ENCODE data around the gene CCL26. TPM values are rescaled to one million over a fixed set of nuclear protein-coding genes. Genes with fewer than 3 reads are reported as not detected.
"Not testable (repeated sequence)": the region's sequence is repeated elsewhere in the genome, so short reads cannot be mapped to it uniquely, and the experiment has no call there.

CCL26 gene
- total RNA-seq, 1 donor from 2014 or later = 1.1 TPM

DNA sequence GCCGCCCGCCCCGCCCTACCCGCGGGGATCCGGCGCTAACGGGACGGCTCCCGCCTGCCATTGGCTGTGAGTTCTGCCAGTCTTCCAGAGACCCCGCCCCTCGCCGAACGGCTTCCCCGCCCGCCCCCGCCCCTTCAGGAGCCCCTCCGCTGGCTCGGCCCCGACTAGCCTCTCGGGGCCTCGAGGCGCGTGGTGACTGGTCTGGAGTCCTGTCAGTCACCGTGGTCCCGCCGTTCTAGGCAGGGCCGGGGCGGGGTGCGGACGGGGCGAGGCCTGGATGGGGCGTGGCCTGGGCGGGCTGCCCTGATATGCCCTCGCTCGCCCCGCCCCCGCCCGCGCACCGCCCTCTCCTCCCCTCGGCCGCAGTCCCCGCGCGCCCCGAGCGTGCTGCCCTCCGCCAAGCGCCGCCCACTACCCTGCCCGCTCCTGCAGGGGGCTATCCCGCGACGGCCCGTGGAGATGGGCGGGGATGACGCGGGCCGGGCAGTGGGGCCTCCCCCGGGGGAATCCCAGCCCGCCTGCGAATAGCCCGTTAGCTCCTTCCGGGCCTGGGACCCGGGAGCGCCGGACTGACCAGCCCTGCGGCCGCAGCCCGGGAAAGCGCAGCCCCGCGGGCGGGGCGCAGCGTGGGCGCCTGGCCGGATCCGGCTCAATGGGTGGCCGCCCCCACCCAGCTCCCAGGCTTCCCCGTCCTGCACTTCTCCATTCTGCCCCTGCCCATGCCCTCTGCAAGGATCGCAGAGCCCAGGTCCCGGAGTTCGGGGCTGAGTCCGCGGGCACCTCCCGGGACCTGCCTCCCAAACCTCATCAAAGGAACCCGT is 32.8 kb downstream of the CCL26 start:
- DNase-seq (ENCODE audit: low spot score) = peak; percentile 99

DNA sequence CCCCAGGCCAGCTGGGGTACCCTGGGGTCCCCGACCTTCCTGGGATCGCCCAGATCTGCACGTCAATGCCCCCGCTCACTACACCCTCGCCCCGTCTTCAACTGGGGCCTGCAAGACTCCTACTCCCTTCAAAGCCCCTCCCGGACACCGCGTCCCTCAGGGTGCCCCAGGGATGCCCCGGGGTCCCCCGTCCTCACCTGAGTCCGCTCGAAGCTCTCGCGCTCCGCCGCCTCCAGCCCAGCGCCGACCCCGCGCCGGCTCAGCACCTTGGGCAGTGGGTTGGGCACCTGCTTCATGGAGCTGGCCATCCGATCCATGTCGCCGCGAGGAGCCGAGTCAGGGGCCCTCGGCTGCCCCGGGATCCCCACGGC is 33.4 kb downstream of the CCL26 start, which contains the start of gene HIP1:
Gene HIP1, minus strand, starts transcription at position 338 of the 371 bp plus-strand sequence. Its CDS starts 21 bp downstream, at position 317.
- DNase-seq (ENCODE audit: low spot score) = no peak

DNA sequence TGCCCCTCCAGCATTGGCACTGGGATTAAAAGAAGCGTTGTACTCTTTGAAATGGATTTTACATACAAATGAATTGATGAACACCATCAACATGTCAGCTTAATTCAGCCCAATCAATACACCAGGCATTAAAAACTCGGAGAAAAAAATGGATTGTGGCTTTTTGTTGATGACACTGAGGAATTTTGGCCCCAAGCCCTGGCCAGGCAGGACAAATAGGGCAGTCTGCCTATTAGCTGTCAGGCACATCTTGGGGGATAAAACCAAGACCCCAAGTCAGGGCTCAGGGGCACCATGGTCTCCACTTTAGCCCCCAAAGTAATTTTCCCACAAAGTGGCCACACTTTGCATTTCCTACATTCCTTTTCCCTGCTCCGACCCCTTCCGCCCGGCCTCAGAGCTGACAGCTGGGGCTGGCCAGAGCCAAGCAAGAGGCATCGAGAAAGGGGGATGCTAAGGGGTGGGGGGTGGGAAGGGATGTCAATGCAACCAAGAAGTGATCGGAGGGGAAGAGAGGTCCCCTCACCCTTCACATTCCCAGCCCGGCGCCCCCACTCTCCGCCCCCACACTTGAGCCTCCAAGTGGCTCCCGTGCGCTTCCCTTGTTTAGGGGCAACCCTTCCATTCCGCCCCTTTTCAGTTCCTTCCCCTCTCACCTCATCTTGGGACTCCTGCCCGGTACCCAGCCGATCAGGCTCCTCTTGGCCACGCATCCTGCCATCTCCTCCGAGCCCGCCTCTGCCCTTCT is 34.0 kb downstream of the CCL26 start:
- peak; percentile 54 for DNase-seq (ENCODE audit: low spot score)

DNA sequence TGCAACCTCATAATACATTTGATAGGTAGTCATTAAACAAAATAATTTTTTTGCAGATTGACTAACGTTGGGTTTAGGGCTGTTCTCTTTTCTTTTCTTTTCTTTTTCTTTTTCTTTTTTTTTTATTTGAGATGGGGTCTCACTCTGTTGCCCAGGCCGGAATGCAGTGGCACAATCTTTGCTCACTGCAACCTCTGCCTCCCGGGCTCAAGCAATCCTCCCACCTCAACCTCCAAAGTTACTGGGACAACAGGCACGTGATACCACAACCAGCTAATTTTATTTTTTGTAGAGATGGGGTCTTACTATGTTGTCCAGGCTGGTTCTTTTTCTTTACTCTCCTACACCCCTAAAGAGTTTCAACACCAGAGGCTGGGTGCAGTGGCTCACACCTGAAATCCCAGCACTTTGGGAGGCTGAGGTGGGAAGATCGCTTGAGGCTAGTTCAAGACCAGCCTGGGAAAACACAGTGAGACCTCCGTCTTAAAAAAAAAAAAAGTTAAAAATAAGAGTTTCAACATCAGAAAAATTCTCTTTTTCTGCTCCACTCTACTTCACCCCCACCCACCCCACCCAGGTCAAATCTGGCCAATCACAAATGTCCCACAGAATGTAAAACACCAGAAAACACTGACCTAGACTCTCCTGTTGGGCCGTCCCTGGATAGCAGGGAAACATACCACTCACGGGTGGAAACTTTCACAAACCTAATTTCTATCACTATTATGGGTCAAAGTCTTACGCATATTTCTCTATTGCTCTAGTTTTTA is 36.2 kb downstream of the CCL26 start:
- DNase-seq (ENCODE audit: low spot score) = no peak

DNA sequence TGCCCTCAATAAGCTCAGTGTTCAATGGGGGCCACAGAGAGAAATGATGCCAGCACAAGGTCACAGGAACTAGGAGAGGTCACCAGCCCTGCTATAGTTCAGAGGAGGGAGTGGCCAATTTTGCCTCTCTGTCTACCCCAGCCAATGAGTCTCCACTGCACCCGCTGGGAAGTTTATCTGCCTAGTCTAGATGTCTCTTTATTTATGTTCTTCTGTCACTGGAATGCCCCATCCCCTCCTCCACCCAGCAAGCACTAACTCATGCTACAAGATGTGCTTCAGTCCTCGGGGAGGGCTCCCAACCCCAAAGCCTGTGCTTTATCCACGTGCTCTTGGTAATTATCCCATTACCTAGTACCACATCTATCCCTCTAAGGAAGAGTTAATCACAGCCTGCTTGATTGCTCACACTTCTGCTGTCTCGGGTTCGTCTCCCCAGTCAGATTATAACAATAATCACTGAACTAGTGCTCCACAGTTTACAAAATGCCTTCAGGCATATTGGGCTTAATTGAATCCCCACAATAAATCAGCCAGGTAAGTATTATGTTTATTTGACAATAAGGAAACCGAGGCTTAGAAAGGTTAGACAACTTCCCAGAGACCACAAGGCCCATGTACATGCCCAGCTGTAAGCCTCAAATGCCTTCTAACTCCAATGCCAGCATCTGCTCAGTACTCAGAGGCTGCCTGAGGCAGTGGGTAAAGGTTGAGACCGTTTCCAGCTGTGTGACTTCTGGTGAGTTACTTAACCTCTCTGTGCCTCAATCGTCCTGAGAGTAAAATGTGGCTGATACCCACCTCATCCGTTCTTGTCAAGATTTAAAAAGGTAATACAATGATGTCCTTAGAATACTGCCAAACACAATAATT is 37.2 kb downstream of the CCL26 start:
- no peak for DNase-seq (ENCODE audit: low spot score)

DNA sequence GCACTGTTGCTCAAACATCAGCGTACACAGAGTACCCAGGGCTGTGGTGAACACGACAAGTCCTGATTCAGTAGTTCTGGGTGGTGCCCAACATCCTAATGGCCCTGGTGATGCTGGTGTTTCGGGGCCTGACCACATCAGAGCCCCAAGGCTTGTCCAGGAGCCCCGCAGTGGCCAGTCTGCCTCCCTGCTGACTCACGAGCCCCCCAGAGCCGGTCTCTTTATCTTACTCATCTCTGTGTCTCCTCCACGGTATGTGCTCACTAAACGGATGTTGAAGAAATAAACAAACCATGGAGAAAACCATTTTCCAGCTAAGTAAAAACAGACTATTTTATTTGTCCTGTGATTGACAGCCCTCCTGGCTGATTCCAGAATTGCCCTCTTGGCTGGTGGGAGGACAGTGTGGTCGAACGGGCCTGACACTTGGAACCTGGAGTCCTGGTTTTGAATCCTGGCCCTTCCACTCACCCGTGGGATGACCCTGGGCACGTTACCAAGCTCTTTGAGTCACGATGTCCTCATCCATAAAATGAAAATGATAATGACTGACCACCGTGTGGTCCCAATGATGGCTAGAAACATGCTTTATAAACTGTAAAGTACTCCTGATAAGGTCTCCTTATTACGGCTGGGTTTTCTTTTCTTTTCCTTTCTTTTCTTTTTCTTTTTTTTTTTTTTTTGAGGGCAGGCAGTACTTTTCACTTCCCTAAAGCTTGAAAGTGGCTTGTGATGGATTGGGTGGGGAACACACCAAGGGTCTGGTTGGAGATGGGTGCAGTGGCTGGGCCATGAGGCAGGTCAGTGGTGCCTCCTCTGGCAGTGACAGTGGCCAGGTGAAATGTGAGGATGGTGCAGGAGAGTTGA is 39.0 kb downstream of the CCL26 start:
- DNase-seq (ENCODE audit: low spot score) = no peak

DNA sequence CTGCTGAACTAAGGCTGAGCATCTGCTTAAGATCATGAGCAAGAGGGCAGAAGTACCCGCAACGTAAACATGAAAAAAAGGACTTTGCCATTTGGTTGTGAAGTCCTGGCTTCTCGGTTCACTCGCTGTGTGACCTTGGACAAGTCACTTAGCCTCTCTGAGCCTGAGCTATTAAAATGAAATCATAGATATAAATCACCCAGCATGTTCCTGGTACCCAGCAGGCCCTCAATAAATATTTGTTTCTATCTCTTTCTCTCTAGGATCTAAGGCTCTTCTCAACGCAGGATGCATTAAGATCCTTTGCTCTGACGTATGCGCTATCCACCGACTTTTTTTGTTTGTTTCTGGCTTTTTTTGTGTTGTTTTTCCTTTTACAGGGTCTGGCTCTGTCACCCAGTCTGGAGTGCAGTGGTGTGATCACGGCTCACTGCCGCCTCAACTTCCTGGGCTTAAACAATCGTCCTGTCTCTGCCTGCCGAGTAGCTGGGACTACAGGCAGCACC is 39.9 kb downstream of the CCL26 start:
- DNase-seq (ENCODE audit: low spot score) = no peak

DNA sequence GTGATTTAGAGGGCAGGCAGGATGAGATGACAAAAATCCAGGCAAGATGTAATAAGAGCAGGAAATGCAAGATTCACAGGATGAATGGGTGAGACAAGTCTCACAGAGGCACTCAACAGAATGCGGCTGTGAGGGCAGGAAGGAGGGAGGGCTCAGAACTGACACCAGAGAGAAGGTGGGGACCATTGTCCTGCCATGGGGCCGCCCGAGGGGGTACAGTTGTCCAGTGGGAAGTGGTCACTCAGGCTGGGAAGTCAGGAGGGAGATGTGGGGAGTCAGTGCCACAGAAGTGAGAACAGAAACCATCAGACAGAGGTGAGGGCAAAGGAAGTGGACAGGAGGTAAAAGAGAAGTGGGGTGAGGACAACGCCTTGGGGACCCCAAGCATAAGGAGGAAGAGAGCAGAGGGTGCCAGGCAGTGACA is 42.1 kb downstream of the CCL26 start:
- DNase-seq (ENCODE audit: low spot score) = no peak

DNA sequence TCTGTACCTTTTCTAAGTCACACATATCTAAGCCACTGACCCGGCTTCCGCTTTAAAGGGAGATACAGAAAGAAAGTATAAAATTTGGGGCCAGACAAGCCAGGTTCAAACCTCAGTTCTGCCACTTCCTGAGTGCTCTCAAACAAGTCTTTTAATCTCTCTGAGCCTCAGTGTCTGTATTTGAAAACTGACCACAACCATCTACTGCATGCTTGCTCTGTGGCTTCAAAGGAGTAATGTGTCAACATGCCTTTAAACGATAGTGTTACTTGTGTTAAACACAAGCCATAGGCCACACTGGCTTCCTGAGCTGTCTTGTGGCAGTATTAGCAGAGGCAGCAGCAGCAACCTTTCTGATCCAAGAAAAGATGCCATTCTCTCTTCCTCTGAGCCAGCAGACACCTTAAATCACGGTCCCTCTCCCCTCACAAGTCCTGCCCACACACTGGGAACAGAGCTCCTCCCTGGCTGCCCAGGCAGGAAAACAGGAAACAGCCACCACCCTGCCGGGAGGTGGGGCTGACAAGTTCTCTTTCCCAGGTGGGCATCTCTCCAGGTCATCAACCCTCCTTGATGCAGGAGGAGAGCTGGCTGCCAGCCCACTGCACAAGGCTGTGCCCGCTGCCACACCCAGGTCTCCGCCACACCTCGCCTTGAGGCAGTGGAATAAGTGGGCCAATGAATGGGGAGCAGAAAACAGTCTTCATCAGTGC is 44.0 kb downstream of the CCL26 start:
- DNase-seq (ENCODE audit: low spot score) = peak; percentile 73

DNA sequence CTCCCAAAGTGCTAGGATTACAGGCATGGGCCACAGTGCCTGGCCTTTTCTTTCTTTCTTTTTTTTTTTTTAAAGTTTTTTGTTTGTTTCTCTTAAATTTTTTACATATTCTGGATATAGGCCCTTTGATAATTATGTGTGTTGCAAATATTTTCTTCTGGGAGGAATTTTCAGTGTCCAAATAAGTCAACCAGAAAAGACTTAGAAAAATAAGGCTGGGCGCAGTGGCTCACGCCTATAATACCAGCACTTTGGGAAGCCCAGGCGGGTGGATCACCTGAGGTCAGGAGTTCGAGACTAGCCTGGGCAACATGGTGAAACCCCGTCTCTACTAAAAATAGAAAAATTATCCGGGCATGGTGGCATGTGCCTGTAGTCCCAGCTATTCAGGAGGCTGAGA is 44.7 kb downstream of the CCL26 start:
- DNase-seq (ENCODE audit: low spot score) = not testable (repeated sequence)

DNA sequence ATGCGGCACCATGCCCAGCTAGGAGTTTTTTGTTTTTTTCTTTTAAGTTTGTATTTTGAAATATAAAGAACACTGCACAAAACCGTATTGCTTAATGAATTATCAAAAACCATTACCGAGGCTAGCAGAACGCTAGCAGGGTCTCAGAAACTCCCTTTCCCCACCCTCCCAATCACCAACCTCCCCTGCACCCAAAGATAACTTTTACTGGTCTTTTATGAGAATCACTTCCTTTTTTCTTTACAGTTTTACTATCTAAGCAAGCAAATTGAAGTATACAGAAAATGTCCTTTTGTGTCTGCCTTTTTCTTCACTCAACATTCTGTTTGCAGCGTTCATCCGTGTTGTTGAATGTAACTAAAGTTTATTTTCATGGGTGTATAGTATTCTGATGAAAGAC is 46.7 kb downstream of the CCL26 start:
- DNase-seq (ENCODE audit: low spot score) = no peak

DNA sequence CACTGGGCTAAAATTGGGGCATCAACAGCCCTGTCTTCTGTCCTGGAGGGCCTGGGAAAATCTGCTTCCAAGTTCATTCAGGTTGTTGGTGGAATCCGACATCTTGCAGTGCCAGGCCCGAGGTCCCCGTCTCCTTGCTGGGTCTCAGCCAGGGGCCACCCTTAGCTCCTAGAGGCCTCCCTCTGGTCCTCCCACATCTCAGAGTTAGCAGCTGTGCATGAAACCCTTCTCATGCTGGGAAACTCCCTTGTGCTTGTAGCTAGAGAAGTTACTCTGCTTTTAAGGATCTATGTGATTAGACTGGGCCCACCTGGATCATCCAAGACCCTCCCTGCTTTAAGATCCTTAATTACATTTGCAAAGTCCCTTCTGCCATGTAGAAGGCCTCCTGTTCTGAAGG is 48.6 kb downstream of the CCL26 start:
- DNase-seq (ENCODE audit: low spot score) = no peak

DNA sequence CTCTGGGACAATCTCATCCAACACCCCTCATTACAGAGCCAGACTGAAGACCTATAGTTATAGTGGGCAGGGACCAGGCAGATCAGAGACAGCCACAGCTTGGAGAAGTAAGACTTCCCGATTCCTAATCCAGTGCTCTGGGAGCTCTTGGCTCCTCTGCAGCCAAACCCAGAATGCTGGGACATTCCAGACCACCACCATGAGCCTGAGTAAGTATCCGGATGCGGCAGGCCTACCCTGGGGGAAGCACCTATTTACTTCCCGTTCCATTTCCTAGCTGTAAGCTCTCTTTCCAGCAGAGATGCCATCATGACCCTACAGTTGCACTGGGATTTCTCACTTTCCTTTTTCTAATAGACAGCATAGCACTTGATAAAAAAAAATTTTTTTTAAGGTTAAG is 49.6 kb downstream of the CCL26 start:
- DNase-seq (ENCODE audit: low spot score) = no peak

DNA sequence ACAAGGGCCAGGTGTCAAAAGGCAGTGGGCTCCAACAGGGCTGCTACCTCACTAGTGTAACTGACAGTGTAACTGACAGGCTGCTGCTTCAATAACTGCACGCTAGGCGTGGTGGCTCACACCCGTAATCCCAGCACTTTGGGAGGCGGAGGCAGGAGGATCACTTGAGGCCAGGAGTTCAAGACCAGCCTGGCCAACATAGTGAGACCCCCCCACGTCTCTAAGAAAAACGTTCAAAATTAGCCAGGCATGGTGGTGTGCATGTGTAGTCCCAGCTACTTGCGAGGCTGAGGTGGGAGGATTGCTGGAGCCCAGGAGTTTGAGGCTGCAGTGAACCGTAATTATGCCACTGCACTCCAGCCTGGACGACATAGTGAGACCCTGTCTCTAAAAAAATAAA is 50.1 kb downstream of the CCL26 start:
- not testable (repeated sequence) for DNase-seq (ENCODE audit: low spot score)

DNA sequence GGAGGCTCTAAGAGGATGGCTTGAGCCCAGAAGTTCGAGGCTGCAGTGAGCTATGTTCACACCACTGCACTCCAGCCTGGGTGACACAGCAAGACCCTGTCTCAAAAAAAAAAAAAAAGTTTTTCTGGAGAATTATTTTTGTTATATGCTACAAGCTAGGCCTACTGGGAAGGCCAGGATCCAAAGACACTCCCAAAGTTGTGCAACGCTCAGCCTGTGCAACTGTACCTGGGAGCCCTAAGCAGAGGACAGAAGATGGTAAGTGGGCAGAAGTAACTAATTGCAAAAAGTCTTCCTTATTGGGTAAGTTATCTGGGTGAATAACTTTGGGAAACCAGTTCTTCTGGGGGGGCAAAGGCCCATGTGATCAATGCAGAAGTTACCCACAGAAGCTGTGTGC is 50.6 kb downstream of the CCL26 start:
- no peak for DNase-seq (ENCODE audit: low spot score)

DNA sequence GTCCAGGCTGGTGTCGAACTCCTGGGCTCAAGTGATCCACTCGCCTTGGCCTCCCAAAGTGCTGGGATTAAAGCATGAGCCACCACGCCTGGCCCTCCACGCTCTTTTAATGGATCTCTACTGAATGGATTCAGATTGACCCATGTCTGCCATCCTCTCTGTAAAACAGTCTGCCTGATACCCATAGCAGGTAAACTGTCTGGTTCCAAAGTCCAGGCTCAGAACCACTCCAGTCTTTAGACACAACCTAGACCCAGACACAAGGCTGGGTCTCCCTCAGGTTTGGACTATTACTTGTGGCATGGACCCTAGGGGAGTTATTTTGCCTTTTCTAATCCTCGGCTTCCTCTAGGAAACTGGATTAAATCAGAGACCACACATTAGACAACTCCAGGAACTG is 52.4 kb downstream of the CCL26 start:
- DNase-seq (ENCODE audit: low spot score) = no peak
